ENCODE measurements around the gene NUP107.

Gene NUP107

GRCh38 chr12:68789144-68789878 is 102.5 kb downstream of the NUP107 start:
- Histone ChIP-seq H3K4me3 (ENCODE audit: low read depth, low read length) (no peak overlapping the region), H3K9me3 (ENCODE audit: control insufficient read depth, insufficient read depth, low read length) (no peaks in the 10 kb centered on the region), H3K4me1 (ENCODE audit: control insufficient read depth, insufficient read depth, low read length) (no peaks in the 10 kb centered on the region), H3K9ac (ENCODE audit: low read depth, low read length) (no peak overlapping the region), H3K27me3 (ENCODE audit: control insufficient read depth, insufficient read depth, low read length) (no peaks in the 10 kb centered on the region), H3K27ac (ENCODE audit: low read depth, low read length) (no peak overlapping the region), H3K36me3 (ENCODE audit: control insufficient read depth, insufficient read depth, low read length) (no peaks in the 10 kb centered on the region)

GRCh38 chr12:68790081-68790951 is 103.5 kb downstream of the NUP107 start:
- Histone ChIP-seq H3K27me3 (ENCODE audit: control insufficient read depth, insufficient read depth, low read length) (no peaks in the 10 kb centered on the region), H3K36me3 (ENCODE audit: control insufficient read depth, insufficient read depth, low read length) (no peaks in the 10 kb centered on the region), H3K9ac (ENCODE audit: low read depth, low read length) (no peak overlapping the region), H3K4me3 (ENCODE audit: low read depth, low read length) (no peak overlapping the region), H3K4me1 (ENCODE audit: control insufficient read depth, insufficient read depth, low read length) (no peaks in the 10 kb centered on the region), H3K27ac (ENCODE audit: low read depth, low read length) (no peak overlapping the region), H3K9me3 (ENCODE audit: control insufficient read depth, insufficient read depth, low read length) (no peaks in the 10 kb centered on the region)

- Histone ChIP-seq H3K27ac (ENCODE audit: low read depth, low read length) (no peak overlapping the region), H3K4me3 (ENCODE audit: low read depth, low read length) (no peak overlapping the region), H3K9ac (ENCODE audit: low read depth, low read length) (no peak overlapping the region), H3K4me1 (ENCODE audit: control insufficient read depth, insufficient read depth, low read length) (no peaks in the 10 kb centered on the region), H3K36me3 (ENCODE audit: control insufficient read depth, insufficient read depth, low read length) (no peaks in the 10 kb centered on the region), H3K27me3 (ENCODE audit: control insufficient read depth, insufficient read depth, low read length) (no peaks in the 10 kb centered on the region), H3K9me3 (ENCODE audit: control insufficient read depth, insufficient read depth, low read length) (no peaks in the 10 kb centered on the region)
These were observed 104.1 kb downstream of the NUP107 start for GRCh38 chr12:68790952-68791234.

- H3K9ac ChIP-seq (ENCODE audit: low read depth, low read length), result no peak overlapping the region
- H3K9me3 ChIP-seq (ENCODE audit: control insufficient read depth, insufficient read depth, low read length), result no peaks in the 10 kb centered on the region
- no peaks in the 10 kb centered on the region for H3K27me3 ChIP-seq (ENCODE audit: control insufficient read depth, insufficient read depth, low read length)
- H3K4me3 ChIP-seq (ENCODE audit: low read depth, low read length), result no peak overlapping the region
- H3K36me3 ChIP-seq (ENCODE audit: control insufficient read depth, insufficient read depth, low read length), result no peaks in the 10 kb centered on the region
- no peak overlapping the region for H3K27ac ChIP-seq (ENCODE audit: low read depth, low read length)
- H3K4me1 ChIP-seq (ENCODE audit: control insufficient read depth, insufficient read depth, low read length), result no peaks in the 10 kb centered on the region
These were observed 105.2 kb downstream of the NUP107 start for GRCh38 chr12:68791897-68792481.

GRCh38 chr12:68792952-68793351 is 106.2 kb downstream of the NUP107 start:
- no peak overlapping the region for H3K27ac ChIP-seq (ENCODE audit: low read depth, low read length)
- no peaks in the 10 kb centered on the region for H3K9me3 ChIP-seq (ENCODE audit: control insufficient read depth, insufficient read depth, low read length)
- no peak overlapping the region for H3K9ac ChIP-seq (ENCODE audit: low read depth, low read length)
- no peaks in the 10 kb centered on the region for H3K4me1 ChIP-seq (ENCODE audit: control insufficient read depth, insufficient read depth, low read length)
- no peak overlapping the region for H3K4me3 ChIP-seq (ENCODE audit: low read depth, low read length)
- no peaks in the 10 kb centered on the region for H3K36me3 ChIP-seq (ENCODE audit: control insufficient read depth, insufficient read depth, low read length)
- no peaks in the 10 kb centered on the region for H3K27me3 ChIP-seq (ENCODE audit: control insufficient read depth, insufficient read depth, low read length)

GRCh38 chr12:68793436-68793835 is 106.7 kb downstream of the NUP107 start:
- H3K27me3 ChIP-seq (ENCODE audit: control insufficient read depth, insufficient read depth, low read length), result no peaks in the 10 kb centered on the region
- no peaks in the 10 kb centered on the region for H3K4me1 ChIP-seq (ENCODE audit: control insufficient read depth, insufficient read depth, low read length)
- no peak overlapping the region for H3K27ac ChIP-seq (ENCODE audit: low read depth, low read length)
- H3K9ac ChIP-seq (ENCODE audit: low read depth, low read length), result no peak overlapping the region
- H3K4me3 ChIP-seq (ENCODE audit: low read depth, low read length), result no peak overlapping the region
- no peaks in the 10 kb centered on the region for H3K36me3 ChIP-seq (ENCODE audit: control insufficient read depth, insufficient read depth, low read length)
- no peaks in the 10 kb centered on the region for H3K9me3 ChIP-seq (ENCODE audit: control insufficient read depth, insufficient read depth, low read length)

GRCh38 chr12:68793975-68794652 is 107.3 kb downstream of the NUP107 start:
- Histone ChIP-seq H3K4me1 (ENCODE audit: control insufficient read depth, insufficient read depth, low read length) (no peaks in the 10 kb centered on the region), H3K9ac (ENCODE audit: low read depth, low read length) (no peak overlapping the region), H3K9me3 (ENCODE audit: control insufficient read depth, insufficient read depth, low read length) (no peaks in the 10 kb centered on the region), H3K27me3 (ENCODE audit: control insufficient read depth, insufficient read depth, low read length) (no peaks in the 10 kb centered on the region), H3K4me3 (ENCODE audit: low read depth, low read length) (no peak overlapping the region), H3K36me3 (ENCODE audit: control insufficient read depth, insufficient read depth, low read length) (no peaks in the 10 kb centered on the region), H3K27ac (ENCODE audit: low read depth, low read length) (no peak overlapping the region)

- no peak overlapping the region for H3K27ac ChIP-seq (ENCODE audit: low read depth, low read length)
- H3K9ac ChIP-seq (ENCODE audit: low read depth, low read length), result no peak overlapping the region
- H3K4me1 ChIP-seq (ENCODE audit: control insufficient read depth, insufficient read depth, low read length), result no peaks in the 10 kb centered on the region
- no peaks in the 10 kb centered on the region for H3K27me3 ChIP-seq (ENCODE audit: control insufficient read depth, insufficient read depth, low read length)
- H3K9me3 ChIP-seq (ENCODE audit: control insufficient read depth, insufficient read depth, low read length), result no peaks in the 10 kb centered on the region
- H3K4me3 ChIP-seq (ENCODE audit: low read depth, low read length), result no peak overlapping the region
- H3K36me3 ChIP-seq (ENCODE audit: control insufficient read depth, insufficient read depth, low read length), result no peaks in the 10 kb centered on the region
These were observed 108.0 kb downstream of the NUP107 start for GRCh38 chr12:68794653-68795251.
